Activated CD4-positive, alpha-beta T cell treated with anti-CD3 and anti-CD28 coated beads, Interleukin-2, amount 10 ng/mL, durations not matched to agents 7 days and 5 days (primary cell): ENCODE results near the gene DDX31. TPM values are rescaled to one million over a fixed set of nuclear protein-coding genes. Genes with fewer than 3 reads are reported as not detected.
"Not testable (repeated sequence)": the region's sequence is repeated elsewhere in the genome, so short reads cannot be mapped to it uniquely, and the experiment has no call there.

Experiments
- CTCF ChIA-PET: fragments of 350-600 bp; sonication (Branson Sonifier 250); formaldehyde crosslinking; loops from one replicate; lab custom pipeline; 2021; ENCODE audit warnings: antibody characterized with exemption; lab: Charles Lee
- POLR2A ChIA-PET: fragments of 350-600 bp; sonication (Branson Sonifier 250); formaldehyde crosslinking; loops from one replicate; lab custom pipeline; 2021; ENCODE audit warnings: antibody characterized with exemption; lab: Charles Lee
- DNase-seq: peaks from one replicate; pipeline ENCODE4 v3.0.0-alpha.2; 2020
- H3K27ac Mint-ChIP-seq: one replicate; pipeline ENCODE4 v1.8.0; 2021; ENCODE audit warnings: mild to moderate bottlenecking, moderate library complexity, mixed read lengths
- H3K27me3 Mint-ChIP-seq: one replicate; pipeline ENCODE4 v1.8.0; 2021; ENCODE audit warnings: mixed read lengths
- H3K36me3 Mint-ChIP-seq: one replicate; pipeline ENCODE4 v1.8.0; 2021; ENCODE audit warnings: low read depth, mixed read lengths
- H3K4me1 Mint-ChIP-seq: one replicate; pipeline ENCODE4 v1.8.0; 2021; ENCODE audit warnings: mixed read lengths
- H3K4me3 Mint-ChIP-seq: one replicate; pipeline ENCODE4 v1.8.0; 2021; ENCODE audit warnings: mild to moderate bottlenecking, moderate library complexity, mixed read lengths
- H3K9me3 Mint-ChIP-seq: one replicate; pipeline ENCODE4 v1.8.0; 2021; ENCODE audit warnings: mixed read lengths
- total RNA-seq, 2 experiments: library from RNA; stranded (reverse); gene quantifications; one replicate each; pipeline ENCODE4 v1.2.3, GENCODE V29; 2021

The DDX31 gene
- total RNA-seq: 10 to 100 TPM; 12.4 to 13.2 TPM

DNA sequence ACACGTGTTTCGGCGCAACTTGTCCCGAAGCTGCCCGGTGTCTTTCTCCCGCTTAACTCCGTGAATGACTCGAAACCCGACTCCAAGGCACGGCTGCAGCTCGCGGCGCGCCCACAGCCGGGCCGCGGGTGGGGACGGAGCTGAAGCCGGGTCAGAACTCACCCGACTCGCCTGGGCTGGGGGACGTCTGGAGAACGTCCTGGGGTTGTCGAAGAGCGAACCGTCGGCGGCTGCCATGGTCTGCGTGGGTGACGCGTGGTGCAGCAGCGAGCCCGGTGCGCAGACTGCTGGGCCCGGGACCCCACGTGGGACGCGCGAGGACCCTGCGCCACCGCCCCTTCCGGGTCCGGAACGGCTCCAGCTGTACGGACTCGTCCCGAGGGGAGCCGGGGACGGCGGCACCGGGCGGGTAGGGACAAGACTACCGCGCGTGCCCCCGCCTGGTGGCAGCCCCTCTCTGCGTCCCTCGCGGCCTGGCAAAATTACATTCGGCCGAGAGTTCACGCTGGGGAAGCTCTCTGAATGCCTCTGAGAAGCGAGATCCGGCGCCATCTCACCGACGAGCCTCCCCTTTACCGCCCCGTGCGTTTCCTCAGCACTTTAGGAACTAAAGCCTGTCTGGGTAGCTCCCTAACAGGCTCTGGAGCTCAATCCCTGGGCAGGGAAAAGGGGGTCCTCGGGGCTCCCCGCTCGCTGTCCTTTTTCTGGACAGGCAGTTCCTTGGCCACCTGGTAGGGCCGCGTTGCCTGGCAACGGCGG is at the start of gene DDX31:
DDX31 (minus strand) TSS at position 286 of the 759 bp plus-strand sequence; CDS start at position 237, 49 bp downstream.
- CTCF ChIA-PET: interaction anchor here (0.5 to 2.3 kb wide), 11 partner anchors 9 to 949 kb away, joined by 3 to 12 read pairs (median 4); partner anchors contain the start of genes MED22 and RPL7A
- Mint-ChIP-seq H3K27me3 (no peaks in the 10 kb centered on the region), H3K36me3 (peaks cover 13% of the 10 kb centered on the region), H3K9me3 (no peaks in the 10 kb centered on the region), H3K4me3 (peak within 1 kb of the TSS; percentile 88), H3K27ac (peak within 1 kb of the TSS; percentile 92), H3K4me1 (peaks cover 47% of the 10 kb centered on the region)
- POLR2A ChIA-PET: no interaction called here
- DNase-seq: peak; percentile 86

DNA sequence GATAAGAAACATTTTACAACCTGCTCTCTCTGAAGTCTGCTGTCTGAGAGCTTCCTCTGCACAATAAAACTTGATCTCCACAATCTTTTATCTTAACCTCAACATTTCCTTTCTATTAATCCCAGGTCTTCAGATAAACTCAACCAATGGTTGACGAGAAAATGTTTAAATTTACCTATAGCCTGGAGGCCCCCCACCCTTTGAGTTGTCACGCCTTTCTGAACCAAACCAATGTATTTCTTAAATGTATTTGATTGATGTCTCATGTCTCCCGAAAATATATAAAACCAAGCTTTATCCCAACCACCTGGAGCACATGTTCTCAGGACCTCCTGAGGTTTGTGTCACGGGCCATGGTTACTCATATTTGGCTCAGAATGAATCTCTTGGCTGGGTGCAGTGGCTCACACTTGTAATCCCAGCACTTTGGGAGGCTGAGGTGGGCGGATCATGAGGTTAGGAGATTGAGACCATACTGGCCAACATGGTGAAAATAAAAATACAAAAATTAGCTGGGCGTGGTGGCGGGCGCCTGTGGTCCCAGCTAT is 48.7 kb upstream of the DDX31 start:
- H3K4me3 Mint-ChIP-seq, H3K36me3 Mint-ChIP-seq, CTCF ChIA-PET, H3K4me1 Mint-ChIP-seq, POLR2A ChIA-PET, H3K27ac Mint-ChIP-seq, H3K9me3 Mint-ChIP-seq, DNase-seq: not testable (repeated sequence)
- peaks cover 14% of the 10 kb centered on the region for H3K27me3 Mint-ChIP-seq

DNA sequence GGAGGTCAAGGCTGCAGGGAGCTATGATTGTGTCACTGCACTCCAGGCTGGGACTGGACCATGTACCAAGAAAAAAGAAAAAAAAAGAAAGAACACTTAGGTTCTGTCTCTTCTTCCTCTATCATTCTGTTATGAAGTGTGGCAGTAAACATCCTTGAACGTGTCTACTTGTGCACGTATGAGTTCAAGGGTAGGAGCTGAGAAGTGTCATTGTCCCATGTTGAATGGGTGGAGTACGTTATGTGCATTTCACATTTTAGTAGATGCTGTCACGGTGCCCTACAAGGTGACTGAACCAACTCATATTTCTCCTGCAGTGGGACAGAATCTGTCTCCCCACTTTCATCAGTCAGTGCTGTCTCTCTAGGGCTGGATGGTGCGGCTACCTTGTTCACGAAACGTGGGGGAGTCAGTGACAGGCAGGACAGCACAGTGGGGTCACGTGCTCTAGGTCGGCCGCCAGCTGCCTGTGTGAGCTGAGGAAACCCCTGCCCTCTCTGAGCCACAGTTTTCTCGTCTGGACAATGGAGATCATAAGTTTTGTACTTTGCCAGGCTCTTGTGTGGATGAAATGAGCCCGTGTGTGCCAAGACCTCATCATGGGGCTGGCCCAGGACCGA is 47.7 kb upstream of the DDX31 start:
- ChIA-PET POLR2A (no interaction called here), CTCF (interaction anchor here (0.7 kb wide), 1 partner anchor 812 kb away, joined by 3 read pairs; no protein-coding TSS in a partner anchor)
- Mint-ChIP-seq H3K36me3 (no peaks in the 10 kb centered on the region), H3K4me1 (no peaks in the 10 kb centered on the region), H3K4me3 (no peak overlapping the region), H3K9me3 (no peaks in the 10 kb centered on the region), H3K27me3 (peaks cover 14% of the 10 kb centered on the region), H3K27ac (no peak overlapping the region)
- DNase-seq: no peak

DNA sequence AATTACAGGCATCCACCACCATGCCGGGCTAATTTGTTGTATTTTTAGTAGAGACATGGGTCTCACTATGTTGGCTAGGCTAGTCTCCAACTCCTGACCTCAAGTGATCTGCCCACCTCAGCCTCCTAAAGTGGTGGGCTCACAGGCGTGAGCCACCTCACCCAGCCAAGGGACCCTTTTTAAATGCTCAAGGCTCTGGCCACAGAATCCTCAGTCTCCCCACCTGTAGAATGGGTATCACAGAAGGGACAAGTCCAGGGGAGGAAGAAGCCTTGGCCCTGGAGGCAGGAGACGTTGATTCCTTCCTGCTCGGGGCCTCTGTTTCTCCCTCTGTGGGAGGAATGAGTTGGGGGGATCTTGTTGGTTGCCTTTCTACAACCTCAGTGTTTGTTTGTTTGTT is 46.2 kb upstream of the DDX31 start:
- DNase-seq: no peak
- Mint-ChIP-seq H3K36me3 (no peaks in the 10 kb centered on the region), H3K27me3 (peaks cover 14% of the 10 kb centered on the region), H3K27ac (no peak overlapping the region), H3K4me1 (no peaks in the 10 kb centered on the region), H3K4me3 (no peak overlapping the region), H3K9me3 (no peaks in the 10 kb centered on the region)
- POLR2A ChIA-PET: no interaction called here
- CTCF ChIA-PET: no interaction called here

DNA sequence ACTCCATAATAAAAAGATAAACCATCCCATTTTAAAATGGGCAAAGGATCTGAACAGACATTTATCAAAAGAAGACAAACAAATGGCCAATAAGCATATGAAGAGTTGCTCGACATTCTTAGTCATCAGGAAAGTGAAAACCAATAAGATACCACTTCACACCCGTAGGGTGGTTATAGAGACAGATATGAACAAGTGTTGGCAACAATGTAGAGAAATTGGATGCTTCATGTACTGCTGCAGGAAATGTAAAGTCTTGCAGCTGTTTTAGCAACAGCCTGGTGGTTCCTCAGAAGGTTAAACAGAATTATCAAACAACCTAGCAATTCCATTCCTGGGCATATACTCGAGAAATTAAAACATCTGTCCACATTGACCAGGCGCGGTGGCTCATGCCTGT is 43.0 kb upstream of the DDX31 start:
- no peak for DNase-seq
- H3K27me3 Mint-ChIP-seq: peaks cover 10% of the 10 kb centered on the region
- H3K4me1 Mint-ChIP-seq: no peaks in the 10 kb centered on the region
- no peaks in the 10 kb centered on the region for H3K36me3 Mint-ChIP-seq
- no peaks in the 10 kb centered on the region for H3K9me3 Mint-ChIP-seq
- H3K4me3 Mint-ChIP-seq: no peak overlapping the region
- H3K27ac Mint-ChIP-seq: no peak overlapping the region
- ChIA-PET POLR2A (no interaction called here), CTCF (no interaction called here)

DNA sequence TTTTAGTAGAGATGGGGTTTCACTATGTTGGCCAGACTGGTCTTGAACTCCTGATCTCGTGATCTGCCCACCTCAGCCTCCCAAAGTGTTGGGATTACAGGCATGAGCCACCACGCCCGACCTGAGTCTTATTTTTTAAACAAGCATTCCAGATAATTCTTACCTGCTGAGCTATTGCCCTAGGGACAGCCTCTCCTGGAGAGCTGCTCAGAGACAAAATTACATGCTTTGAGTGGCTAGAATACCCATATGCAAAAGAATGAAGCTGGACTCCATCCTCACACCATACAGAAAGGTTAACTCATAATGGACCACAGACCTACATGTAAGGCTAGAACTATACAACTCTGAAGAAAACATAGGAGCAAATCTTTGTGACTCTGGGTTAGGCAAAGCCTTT is 42.1 kb upstream of the DDX31 start:
- ChIA-PET POLR2A (no interaction called here), CTCF (interaction anchor here (1.6 kb wide), 1 partner anchor 12 kb away, joined by 7 read pairs; no protein-coding TSS in a partner anchor)
- H3K9me3 Mint-ChIP-seq: no peaks in the 10 kb centered on the region
- no peak overlapping the region for H3K4me3 Mint-ChIP-seq
- peaks cover 7% of the 10 kb centered on the region for H3K27me3 Mint-ChIP-seq
- H3K36me3 Mint-ChIP-seq: no peaks in the 10 kb centered on the region
- no peaks in the 10 kb centered on the region for H3K4me1 Mint-ChIP-seq
- no peak overlapping the region for H3K27ac Mint-ChIP-seq
- no peak for DNase-seq

DNA sequence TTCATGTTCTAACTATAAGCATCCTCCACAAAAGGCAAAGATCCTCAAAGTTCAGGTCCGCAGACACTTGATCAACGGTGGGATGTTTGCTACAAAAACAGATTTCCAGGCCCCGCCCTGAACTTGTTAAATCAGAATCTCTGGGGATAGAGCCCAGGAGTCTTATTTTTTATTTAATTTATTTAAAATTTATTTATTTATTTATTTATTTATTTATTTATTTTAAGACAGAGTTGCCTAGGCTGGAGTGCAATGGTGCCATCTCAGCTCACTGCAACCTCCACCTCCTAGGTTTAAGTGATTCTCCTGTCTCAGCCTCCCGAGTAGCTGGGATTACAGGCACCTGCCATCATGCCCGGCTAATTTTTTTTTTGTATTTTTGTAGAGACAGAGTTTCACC is 41.4 kb upstream of the DDX31 start:
- H3K36me3 Mint-ChIP-seq, H3K9me3 Mint-ChIP-seq, H3K27me3 Mint-ChIP-seq, DNase-seq, H3K4me3 Mint-ChIP-seq, H3K4me1 Mint-ChIP-seq, H3K27ac Mint-ChIP-seq, POLR2A ChIA-PET: not testable (repeated sequence)
- CTCF ChIA-PET: interaction anchor here (1.6 kb wide), 1 partner anchor 12 kb away, joined by 7 read pairs; no protein-coding TSS in a partner anchor

DNA sequence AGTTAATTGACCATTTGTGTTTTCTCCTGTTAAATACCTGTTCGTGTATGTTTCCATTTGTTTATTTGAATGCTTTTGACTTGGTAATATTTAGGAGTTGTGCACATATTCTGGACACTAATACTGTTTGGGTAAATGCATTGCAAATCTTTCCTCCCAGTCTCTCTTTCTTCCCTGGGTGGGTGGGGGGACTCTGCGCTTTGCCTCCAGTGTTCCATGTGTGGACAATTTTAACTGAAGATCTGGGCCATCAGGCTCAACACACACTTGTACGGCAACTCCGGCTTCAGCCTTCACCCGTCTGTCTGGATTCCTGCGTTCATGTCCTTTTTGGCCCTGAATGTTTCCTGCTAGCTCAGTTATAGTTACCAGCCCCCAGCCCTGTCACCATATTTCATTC is 40.5 kb upstream of the DDX31 start:
- no peak overlapping the region for H3K4me3 Mint-ChIP-seq
- peaks cover 10% of the 10 kb centered on the region for H3K27me3 Mint-ChIP-seq
- DNase-seq: no peak
- POLR2A ChIA-PET: no interaction called here
- H3K36me3 Mint-ChIP-seq: no peaks in the 10 kb centered on the region
- no peaks in the 10 kb centered on the region for H3K9me3 Mint-ChIP-seq
- no peak overlapping the region for H3K27ac Mint-ChIP-seq
- CTCF ChIA-PET: interaction anchor here (1.6 kb wide), 1 partner anchor 11 kb away, joined by 7 read pairs; no protein-coding TSS in a partner anchor
- H3K4me1 Mint-ChIP-seq: no peaks in the 10 kb centered on the region

DNA sequence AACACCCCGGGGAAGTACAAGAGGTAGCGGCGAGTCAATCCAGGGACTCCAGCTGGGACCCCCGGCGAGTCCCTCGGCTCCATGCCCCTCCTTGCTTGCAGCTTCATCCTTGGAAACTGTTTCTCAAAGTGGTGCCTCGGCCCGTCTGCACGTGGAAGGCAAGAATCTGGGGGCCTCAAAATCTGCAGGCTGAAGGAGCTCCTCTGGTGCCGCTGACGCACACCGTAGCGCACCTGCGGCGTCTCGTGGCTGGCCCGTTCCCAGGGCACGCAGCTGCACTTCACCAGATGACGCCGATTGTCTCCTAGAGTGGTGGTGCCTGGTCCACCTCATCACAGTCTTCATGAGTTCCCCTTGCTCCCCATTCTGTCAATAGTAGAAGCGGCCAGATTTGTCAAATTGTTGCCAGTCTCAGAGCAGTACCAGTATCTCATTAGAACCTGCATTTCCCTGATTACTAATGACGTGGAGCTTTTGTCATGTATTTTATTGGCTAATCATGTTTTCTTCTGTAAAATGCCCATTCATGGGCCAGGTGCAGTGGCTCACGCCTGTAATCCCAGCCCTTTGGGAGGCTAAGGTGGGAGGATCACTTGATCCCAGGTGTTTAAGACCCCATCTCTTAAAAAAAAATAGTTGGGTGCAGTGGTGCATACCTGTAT is 39.1 kb upstream of the DDX31 start:
- Mint-ChIP-seq H3K27ac (no peak overlapping the region), H3K4me1 (no peaks in the 10 kb centered on the region), H3K4me3 (no peak overlapping the region), H3K9me3 (no peaks in the 10 kb centered on the region), H3K36me3 (no peaks in the 10 kb centered on the region), H3K27me3 (peaks cover 15% of the 10 kb centered on the region)
- ChIA-PET POLR2A (no interaction called here), CTCF (interaction anchor here (0.6 to 1.0 kb wide), 3 partner anchors 15 to 189 kb away, joined by 3 to 4 read pairs (median 3); no protein-coding TSS in a partner anchor)
- no peak for DNase-seq

DNA sequence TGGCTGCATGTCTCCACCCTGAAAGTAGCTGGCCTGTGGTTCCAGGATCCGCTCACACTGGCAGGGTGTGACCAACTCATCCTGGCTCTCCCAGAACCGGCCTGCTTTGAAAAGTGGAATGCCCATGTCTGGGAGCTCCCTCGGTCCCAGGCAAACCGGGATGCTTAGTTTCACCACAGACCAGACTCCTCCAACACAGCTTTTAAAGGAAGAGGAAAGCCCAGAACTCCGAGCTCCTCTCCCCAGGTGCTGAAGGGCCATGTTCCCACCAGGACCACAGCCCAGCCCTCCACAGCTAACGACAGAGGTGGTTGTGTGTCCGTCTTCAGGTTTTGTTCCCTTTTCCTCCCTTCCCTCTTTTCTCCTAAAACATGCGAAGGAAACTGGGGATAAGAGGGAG is 38.5 kb upstream of the DDX31 start:
- no peak for DNase-seq
- Mint-ChIP-seq H3K27me3 (peaks cover 18% of the 10 kb centered on the region), H3K36me3 (no peaks in the 10 kb centered on the region), H3K4me3 (no peak overlapping the region), H3K4me1 (no peaks in the 10 kb centered on the region), H3K9me3 (no peaks in the 10 kb centered on the region), H3K27ac (no peak overlapping the region)
- CTCF ChIA-PET: interaction anchor here (0.6 kb wide), 1 partner anchor 14 kb away, joined by 3 read pairs; no protein-coding TSS in a partner anchor
- POLR2A ChIA-PET: no interaction called here

DNA sequence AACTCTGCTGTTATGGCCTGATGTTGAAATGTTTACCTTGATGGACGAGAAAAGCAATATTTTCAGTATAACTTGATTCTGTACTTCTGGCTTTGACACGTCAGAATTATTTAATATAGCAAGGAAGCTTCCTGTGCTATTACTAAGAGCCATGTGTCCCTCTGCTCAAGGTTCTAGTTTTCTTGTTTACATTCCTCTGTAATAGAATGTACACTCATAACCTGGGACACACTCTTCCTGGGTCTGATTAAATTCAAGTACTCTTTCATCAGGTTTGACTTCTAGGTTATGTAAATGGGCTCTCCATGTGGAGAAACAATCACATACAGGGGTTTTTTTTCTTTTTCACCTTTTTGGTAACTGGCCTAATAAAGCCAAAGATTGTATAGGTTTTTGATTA is 33.6 kb upstream of the DDX31 start:
- ChIA-PET POLR2A (no interaction called here), CTCF (no interaction called here)
- Mint-ChIP-seq H3K4me3 (no peak overlapping the region), H3K27ac (no peak overlapping the region), H3K9me3 (peaks cover 6% of the 10 kb centered on the region), H3K36me3 (no peaks in the 10 kb centered on the region), H3K4me1 (no peaks in the 10 kb centered on the region), H3K27me3 (peaks cover 16% of the 10 kb centered on the region)
- no peak for DNase-seq

DNA sequence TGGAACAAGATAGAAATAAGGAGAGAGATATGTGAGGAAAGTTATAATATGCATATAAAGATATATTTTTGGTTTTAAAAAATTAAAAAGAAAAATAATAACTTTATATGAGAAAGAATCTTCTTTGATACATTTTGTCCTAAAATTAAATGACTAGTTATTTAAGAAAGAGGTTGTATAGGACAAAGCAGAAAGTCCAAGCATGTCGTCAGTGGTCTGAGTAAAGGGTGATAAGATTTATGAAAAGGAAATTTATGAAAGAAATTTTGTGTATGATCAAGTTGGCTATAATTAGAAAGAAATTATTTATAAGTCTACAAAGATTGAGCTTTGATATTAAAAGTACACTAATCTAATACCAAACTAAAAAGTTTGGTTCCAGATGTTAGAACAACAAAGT is 32.5 kb upstream of the DDX31 start:
- ChIA-PET CTCF (no interaction called here), POLR2A (no interaction called here)
- Mint-ChIP-seq H3K27me3 (peaks cover 16% of the 10 kb centered on the region), H3K4me3 (no peak overlapping the region), H3K9me3 (peaks cover 15% of the 10 kb centered on the region), H3K4me1 (no peaks in the 10 kb centered on the region), H3K27ac (no peak overlapping the region), H3K36me3 (no peaks in the 10 kb centered on the region)
- no peak for DNase-seq
